Activated CD8-positive, alpha-beta memory T cell treated with anti-CD3 and anti-CD28 coated beads, Interleukin-2, amount 50 U/mL, for 24 hours (primary cell): ENCODE results near the gene DLX1.
"Not testable (repeated sequence)": the region's sequence is repeated elsewhere in the genome, so short reads cannot be mapped to it uniquely, and the experiment has no call there.

Experiments
- DNase-seq: peaks from one replicate; pipeline ENCODE4 v3.0.0-alpha.2; 2020; ENCODE audit errors: extremely low read depth

The DLX1 gene

DNA sequence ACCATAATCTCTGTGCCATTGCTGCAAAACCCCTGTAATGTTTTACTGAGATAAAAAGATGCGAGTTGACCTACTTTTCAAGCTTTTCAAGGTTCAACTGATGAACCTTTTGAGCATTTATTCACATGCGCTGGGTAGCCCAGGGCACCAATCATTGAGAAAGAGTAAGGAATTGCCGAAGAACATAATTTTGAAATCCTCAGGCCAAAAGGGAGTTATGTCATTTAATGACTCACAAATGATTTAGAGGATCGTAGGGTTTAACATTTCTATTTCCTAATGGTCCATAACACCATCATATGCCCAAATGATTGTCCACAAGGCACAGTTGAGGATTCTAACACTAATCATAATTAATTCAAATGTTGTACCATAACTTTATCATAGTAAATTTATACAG lies 20.2 kb upstream of the DLX1 start:
- DNase-seq, result no peak

DNA sequence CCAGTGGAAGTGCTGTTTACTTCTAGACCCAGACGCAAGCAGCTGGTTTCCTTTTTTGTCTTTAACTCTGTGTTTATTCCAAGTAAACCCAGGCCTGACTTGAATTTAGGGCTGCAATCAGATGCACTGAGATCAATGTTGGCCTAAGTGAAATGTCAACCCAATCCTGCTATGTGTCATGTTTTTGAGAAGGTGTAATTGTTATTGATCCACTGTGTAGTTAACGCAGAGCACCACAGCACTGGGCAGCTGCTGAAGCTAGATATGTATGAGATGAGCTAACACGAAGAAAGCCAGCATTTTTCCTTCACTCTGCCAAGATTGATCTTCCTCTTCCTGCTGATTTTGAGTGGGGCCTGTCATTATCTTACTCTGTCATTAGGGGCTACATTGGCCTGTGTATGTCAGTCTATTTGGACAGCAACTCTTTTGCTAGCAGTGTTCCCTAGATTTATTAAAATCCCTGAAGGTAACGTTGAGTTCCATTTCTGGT lies 18.9 kb upstream of the DLX1 start:
- no peak for DNase-seq

DNA sequence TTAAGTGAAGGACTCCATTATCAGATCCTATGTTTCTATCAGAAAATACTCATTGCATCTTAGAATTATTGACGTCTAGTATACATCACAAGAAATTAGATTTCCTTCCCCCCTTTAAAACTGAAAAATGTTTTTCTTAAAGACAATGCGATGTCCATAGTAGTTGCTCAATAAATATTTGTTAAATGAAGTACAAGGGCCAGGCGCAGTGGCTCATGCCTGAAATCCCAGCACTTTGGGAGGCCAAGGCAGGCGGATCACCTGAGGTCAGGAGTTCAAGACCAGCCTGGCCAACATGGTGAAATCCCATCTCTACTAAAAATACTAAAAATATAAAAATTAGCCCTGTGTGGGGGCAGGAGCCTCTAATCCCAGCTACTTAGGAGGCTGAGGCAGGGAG lies 17.4 kb upstream of the DLX1 start:
- not testable (repeated sequence) for DNase-seq

DNA sequence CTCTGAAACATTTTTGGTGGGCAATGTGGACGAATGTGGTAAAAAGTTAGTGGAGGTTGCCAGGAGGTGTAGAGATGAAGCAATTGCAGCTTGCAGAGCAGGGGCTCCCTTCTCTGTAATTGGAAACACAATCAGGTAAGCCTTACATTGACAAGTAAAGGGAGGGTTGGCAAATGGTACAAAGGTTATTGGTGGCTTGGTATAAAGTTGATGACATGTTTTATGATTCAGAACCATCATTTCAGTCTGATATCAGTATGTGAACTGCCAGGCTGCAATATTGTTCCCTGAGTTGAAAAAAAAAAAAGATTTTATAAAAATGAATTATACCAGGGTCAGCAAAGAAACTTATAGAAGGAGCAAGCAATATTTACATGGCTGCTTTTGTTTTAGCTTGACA lies 14.4 kb upstream of the DLX1 start:
- DNase-seq, result no peak

DNA sequence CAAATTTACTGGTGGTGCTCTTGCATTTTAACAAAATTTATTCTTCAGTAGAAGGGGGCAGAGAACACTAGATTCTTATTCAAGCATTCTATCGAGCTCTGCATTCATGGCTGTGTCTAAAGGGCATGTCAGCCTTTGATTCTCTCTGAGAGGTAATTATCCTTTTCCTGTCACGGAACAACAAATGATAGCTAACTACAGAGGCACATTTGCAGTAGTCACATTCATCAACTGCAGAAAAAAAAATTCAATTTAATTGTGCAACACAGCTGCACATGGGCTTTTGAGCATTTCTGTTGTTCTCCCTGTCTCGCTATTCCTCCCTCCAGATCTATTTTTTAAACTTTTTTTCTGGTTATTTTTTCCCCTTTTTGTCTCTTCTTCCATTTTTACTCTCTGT lies 13.0 kb upstream of the DLX1 start:
- no peak for DNase-seq

DNA sequence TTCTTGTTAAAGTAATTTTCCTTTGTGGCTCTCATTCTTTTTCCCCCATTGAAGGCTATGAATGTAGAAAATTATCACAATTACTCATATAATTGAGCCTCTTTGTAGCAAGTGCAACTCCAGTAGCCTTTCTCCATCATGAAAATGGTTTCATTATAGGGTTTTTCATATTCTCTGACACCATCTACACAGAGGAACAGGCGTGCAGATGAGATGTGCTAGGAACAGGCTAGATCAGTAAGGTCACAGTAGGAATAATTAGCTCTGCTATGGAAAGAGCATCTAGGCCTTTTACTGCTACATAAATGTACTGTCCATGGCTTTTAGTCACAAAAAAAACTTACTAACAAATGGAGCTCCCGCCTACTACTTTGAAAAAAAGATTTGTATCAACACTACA lies 12.6 kb upstream of the DLX1 start:
- no peak for DNase-seq

DNA sequence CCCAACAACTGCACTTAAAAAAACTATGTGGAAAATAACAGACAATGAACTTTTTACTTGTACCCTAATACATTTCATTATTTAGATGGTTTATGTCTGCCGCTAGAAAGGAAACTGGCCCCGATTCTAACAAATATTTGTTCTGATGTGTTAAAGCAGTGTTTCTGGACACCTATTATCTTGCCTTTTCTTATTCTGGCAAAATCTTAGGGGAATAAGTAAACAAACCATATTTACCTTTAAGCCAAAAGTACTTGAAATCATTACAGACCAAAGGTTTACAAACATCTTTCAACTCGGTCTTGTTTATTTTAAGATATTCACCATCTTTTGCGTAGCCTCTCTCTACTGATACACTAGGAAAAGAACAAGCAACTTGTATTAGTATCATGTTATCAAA lies 11.8 kb upstream of the DLX1 start:
- no peak for DNase-seq

DNA sequence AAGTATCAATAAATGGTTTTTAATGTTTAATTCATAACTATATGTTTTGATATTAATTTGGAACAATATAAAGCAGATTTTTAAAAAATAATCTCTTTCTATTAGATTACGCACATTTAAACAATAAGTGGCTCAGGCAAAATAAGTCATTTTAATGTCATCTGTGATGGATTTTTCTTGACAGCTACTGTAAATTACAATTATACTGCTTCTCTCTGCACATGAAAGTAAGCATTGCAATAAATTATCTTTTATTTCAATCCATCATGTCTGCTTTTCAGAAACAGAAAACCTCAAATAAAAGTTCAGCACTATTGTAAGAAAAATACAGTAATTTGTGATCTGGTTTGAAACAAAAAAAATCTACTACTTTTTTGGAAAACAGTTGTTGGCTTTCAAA lies 11.1 kb upstream of the DLX1 start:
- no peak for DNase-seq

DNA sequence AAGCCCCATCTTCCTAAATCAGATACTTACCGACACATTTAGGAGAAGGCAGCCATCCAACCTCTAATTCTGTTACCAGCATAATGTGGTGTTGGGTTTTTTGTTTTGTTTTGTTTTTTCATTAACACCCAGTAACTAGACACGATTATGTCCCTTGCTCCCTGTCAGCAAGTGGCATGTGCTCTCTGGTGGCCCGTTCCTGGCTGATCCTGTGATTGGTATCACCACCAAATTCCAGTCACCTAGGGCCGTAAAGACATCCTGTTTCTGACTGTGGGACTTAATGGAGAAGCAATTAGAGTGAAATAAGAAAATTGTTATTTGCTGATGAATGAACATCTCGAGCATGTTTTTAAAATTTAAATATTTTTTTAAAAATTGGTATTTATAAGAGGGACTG lies 5.9 kb upstream of the DLX1 start:
- DNase-seq, result no peak

DNA sequence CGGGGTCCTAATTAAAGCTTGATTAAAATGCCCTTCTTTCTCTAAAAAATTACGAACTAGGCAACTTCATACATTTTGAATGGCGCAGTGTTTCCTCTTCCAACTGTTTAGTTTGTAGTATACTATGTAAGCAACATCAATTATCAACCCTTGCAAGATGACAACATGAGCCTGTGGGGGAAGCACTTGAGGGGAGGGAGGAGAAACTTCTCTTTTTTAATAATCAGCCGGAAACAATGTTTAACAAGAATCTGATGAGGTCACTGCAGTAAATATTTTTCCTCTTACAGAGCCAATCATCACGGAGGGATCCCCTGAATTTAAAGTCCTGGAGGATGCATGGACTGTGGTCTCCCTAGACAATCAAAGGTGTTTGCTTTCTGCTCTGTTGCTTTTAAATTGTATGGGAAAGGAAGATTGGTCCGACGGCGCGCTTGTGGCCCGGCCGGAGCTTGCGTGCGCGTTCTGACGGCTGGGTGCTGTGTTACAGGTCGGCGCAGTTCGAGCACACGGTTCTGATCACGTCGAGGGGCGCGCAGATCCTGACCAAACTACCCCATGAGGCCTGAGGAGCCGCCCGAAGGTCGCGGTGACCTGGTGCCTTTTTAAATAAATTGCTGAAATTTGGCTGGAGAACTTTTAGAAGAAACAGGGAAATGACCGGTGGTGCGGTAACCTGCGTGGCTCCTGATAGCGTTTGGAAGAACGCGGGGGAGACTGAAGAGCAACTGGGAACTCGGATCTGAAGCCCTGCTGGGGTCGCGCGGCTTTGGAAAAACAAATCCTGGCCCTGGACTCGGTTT lies 5.3 kb upstream of the DLX1 start:
- DNase-seq, result no peak

DNA sequence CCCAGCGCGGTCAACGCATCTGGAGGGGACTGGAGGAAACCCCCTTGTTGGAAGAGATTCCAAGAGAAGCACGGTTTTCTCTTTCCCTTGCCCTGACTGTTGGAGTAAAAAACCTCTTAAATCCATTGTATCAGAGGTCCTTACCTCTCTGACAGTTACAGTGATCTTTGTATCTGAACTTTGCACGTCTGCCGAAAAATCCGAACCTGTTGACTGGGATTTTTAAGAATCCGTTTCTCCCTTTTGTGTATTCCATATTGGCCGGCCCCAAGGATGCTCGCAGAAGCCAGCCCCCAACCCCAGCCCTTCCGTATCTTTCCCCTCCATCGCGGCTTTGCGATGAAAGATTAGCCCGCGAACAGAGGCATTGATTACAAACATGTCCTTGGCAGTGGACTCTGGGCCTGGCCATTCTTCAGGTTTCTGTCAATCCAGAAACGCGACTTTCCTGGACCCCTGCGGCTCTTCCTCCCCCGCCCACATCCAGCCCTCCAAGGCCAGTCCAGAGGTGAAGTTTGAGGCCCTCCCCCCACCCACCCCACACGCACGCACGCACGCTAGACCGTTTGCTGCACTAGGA lies 4.6 kb upstream of the DLX1 start:
- DNase-seq, result no peak

DNA sequence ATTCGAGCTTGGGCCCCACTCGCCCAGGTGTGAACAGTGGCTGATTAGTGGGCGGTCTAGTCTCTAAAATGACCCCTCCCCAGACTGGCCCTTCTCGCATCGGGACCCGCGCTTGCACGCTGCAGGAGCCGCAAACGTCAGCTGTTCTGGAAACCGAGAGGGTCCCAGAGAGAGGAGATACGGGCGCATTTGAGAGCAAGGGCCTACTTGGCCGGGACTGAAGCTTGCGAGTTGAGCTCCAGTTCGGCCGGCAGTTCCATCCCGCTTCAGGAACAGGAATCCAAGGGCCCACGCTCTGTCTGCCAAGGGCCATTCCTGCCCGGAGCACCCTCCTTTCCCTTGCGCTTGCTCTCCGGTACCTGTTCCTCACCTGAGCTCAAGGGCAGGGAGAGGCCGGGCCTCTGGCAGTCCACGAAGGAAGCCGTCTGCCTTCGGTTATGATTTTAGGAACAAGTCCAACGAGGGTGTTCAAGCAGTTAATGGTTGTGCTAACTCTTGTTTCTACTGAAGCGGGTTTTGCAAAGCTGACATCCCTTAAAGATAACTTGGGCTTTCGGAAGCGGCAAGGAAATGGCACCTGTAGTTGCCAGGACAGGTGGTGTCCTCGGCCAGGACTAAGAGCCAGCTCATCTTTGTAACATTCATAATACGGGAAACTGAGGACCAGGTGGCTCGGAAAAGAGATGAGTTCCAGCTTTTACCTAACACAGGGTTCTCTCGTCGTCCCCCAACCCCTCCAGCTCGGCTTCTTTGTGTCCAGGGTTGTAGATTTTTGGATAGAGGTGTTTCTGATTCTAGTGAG lies 3.9 kb upstream of the DLX1 start:
- DNase-seq, result no peak

DNA sequence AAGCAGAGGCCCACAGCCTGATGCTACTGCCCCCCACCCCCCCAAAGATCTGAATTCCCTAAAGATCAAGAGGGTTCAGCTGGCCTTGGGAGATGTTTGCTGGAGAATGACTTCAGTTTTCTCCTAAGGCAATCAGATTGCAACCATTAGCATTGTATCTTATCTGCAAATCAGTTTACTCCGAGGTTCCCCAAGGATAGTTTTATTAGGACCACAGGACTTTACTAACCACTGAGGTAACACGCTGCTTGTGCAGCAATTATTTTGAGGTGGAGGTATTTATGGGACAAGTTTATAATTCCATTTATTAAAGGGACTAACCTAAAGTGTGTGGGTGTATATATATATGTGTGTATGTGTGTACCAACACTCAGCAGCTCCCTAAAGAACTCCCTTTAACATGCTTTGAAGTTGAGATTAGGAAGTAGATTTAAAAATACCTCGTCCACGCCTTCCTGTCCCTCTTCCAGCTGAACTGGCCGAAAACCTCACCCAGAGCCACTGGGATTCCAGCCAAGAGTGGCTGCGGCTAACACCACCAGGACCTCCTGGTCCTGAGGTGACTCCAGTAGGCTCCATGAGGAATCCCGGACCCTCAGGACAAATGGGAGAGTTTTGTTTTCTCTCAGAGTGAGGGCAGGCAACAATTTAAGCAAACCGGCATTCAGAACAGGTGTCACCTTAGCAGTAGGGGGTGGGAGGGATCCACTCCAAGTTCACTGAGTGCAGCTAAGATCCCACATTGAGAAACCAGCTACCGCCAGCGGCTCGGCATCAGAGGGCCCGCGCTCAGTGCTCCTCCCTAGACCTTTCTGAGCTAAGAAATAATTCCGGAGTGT lies 3.0 kb upstream of the DLX1 start:
- DNase-seq, result no peak

DNA sequence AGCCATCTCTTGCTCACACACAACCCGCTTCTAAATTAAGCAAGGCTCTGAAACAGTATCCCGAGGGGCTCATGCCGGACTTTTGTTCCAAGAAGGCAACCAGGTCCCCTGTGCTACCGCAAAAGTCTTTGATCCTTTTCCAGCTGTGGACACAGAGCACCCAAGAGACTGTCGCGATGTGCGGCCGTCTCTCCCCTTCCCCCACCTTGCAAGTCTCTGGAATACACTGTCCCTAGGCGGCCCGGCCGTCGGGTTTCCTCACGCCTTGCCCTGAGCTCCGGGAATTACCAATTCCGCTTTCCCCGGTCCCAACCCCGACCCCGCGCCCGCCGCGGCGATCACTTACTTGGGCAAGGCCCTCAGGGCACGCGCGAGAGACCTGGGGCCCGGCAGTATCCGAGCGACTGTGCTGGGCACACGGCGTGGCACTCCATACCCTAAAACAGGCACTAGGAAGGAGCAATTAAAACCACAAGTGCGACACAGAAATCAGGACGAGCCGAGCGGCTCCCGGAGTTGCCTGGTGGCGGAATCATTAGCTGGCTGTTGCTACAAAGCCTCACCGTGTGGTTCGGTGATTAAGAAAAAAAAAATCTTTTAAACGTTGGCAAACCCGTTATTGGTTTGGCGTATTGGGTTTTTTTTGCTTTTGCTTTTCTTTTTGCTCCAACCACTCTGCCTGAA lies 2.2 kb upstream of the DLX1 start:
- no peak for DNase-seq

DNA sequence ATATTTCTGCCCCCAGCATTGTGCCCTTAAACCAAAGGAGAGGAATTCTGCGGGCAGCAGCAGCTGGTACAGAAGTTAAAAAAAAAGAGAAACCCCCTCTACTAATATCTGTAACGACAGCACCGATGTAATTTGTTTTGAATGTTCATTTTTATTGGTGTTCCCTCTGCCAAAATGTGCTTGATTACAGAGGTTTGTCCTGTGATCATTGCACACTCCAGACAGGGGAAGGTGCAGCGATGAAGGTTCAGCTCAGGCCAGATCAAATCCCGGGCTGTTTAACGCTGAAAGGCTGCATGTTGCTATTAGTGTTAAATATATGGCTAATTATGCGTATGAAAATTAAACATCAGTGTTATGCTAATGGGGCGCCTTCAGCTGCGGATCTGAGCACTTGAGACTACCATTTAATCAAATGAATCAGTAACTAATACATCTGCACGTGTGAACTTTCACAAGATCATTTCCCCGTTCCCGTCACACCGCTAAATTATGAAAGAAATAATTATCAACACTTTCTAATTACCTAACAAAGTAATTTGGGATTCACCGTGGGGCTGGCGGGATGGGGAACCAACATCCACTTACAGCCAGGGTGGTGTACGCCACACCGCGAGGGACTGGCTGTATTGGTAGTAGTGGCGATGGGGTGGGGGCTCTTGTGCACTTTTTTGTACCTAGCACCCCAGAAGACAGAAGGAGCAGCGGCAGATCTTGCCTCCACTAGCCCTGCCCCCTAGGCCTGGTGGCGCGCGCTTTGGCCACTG lies 1.5 kb upstream of the DLX1 start:
- no peak for DNase-seq

DNA sequence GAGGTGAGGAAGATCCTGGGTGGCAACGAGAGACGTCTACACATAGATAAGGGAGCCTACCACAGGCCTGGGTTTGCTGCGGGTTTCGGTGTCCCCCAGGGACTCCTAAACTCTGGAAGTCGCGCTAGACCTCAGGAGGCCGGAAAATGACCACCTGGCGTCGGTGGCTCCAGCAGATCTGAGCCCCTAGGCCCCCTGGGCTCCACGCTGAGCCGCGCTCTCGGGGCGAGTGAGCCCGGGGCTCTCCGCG lies 987 bp upstream of the DLX1 start:
- no peak for DNase-seq

DNA sequence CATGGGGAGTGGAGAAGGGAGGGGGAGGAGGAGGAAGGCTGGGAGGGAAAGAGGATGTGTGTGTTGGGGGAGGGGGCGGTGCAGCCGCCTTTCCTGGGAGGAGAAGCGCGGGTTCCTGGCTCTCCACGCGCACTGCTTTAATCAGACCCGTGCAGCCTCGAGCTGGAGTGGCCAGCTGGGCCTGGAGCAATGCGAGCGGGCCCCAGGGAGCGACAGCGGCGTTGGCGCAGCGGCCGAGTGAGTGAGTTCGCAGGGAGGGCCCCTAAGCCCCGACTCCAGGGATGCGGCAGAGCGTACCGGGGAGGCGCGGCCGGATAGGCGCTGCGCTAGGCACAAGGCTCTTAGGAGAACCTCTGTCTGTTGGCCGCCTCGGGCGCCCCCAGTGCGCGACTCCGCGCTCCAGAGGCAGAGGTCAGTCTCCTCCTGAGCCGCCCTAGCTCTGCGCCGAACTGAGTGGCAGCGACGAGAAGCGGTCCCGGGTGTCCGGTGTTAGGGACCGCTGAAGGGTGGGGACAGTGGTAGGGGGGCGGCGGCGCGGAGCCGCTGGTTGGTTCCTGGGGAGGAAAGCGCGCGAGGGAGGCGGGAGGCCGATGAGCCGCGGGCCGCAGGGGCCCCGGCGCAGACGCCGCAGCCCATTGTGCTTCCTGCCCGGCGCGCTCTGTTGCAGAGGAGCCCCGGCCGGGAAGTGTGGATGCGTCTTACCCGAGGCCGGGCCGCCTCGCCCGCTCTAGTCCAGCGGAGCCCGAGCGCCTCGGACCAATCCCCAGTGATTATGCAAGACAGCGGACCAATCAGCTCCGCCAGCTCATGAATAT lies 455 bp upstream of the DLX1 start:
- no peak for DNase-seq

DNA sequence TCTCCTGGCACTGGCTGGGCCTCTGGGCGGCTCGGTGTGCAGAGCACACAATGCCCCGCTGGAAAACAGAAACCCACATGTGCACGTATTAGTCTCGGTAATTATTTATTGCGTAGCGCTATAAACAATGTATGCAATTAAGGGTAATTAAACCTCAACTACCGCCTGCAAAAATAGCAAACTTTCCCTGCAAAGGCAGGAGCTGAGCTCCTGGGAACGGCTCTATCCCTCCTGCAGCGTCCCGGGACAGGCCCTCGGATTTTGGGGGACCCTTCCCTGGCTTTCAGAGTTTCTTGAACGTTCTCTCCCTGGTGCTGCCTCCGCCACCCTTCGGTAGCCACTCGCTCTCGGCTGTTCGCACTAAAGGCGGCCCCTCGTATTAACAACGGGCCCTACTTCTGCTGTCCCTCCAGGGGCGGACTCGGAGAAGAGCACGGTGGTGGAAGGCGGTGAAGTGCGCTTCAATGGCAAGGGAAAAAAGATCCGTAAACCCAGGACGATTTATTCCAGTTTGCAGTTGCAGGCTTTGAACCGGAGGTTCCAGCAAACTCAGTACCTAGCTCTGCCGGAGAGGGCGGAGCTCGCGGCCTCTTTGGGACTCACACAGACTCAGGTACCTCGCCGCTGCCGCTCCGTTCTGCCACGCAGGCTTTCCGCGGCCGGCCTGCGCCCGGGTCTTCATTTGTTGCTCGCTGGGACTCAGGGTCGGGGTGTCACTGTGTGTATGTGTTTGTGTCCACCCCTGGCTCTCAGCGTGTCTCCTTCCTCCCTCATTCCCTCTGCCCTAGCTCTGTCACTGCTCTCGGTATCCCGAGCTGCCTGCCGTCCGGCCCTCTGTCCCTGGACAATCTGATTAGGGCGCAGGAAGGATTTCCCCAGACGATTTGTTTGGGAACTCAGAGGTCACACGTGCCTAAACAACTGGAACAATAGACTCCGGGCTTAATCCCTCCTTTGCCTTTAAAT lies 1.2 kb downstream of the DLX1 start:
- no peak for DNase-seq
